Middle frontal gyrus (tissue), 1 donor: ENCODE measurements around the gene RUNX2.
"Not testable (repeated sequence)": the region's sequence is repeated elsewhere in the genome, so short reads cannot be mapped to it uniquely, and the experiment has no call there.

Experiments
- DNase-seq: peaks from one replicate; pipeline ENCODE4 v3.0.0-alpha.2; 2015; ENCODE audit warnings: low spot score; ENCODE audit errors: extremely low spot score

Gene RUNX2

DNA sequence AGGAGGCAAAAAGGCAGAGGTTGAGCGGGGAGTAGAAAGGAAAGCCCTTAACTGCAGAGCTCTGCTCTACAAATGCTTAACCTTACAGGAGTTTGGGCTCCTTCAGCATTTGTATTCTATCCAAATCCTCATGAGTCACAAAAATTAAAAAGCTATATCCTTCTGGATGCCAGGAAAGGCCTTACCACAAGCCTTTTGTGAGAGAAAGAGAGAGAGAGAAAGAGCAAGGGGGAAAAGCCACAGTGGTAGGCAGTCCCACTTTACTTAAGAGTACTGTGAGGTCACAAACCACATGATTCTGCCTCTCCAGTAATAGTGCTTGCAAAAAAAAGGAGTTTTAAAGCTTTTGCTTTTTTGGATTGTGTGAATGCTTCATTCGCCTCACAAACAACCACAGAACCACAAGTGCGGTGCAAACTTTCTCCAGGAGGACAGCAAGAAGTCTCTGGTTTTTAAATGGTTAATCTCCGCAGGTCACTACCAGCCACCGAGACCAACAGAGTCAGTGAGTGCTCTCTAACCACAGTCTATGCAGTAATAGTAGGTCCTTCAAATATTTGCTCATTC is at the start of gene RUNX2:
Gene RUNX2, plus strand, starts transcription at position 375 of the 567 bp plus-strand sequence. CDS start 397 bp downstream, outside the sequence.
- DNase-seq, result no peak

DNA sequence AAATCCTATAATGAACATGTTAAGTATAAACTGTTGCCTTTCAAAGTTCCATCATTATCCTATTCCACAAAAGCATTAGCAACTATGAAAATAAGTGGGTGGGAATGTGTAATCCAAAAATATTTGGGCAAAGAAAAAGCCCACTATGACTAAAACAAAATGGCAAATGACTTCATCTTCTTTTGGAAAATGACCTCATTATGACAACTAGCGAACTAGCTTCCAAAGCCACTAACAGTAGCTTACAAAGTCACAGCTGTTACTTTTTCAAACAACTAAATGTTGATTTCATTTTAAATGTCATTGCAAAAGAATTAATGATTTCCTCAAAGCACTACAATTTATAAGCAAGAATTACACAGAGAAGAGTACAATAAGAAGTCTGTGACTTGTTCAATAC is 49.8 kb upstream of the RUNX2 start:
- DNase-seq, result no peak

DNA sequence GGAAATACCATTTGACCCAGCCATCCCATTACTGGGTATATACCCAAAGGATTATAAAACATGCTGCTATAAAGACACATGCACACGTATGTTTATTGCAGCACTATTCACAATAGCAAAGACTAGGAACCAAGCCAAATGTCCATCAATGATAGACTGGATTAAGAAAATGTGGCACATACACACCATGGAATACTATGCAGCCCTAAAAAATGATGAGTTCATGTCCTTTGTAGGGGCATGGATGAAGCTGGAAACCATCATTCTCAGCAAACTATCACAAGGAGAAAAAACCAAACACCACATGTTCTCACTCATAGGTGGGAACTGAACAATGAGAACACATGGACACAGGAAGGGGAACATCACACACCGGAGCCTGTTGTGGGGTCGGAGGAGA is 41.4 kb upstream of the RUNX2 start:
- DNase-seq, result not testable (repeated sequence)

DNA sequence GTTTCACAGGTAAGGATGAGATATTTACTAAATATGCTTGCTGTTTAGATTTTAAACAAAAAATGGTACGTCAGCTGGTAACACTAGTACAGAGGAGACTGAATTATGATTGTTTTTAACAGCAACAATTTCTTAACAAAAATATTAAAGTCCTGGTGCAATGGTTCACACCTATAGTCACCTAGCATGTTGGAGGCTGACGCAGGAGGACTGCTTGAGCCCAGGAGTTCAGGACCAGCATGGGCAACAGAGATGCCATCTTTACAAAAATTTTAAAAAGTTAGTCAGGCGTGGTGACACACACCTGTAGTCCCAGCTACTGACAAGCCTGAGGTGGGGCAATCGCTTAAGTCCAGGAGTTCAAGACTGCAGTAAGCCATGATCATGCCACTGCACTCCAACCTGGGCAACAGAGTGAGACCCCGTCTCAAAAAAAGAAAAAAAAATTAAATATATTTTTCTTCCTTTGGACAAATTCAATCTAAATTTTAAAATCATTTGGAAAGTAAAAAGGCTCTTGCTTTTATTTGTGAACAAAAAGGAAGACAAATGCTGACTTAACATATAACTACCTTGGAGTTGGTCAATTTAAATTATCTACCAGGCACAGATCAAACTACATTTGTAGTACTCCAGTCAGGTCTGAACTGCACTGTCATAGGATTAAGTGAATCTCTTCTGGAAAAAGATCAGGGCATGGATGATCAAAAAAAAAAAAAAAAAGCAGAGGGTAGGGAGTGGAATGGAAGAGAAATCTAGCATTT is 38.2 kb upstream of the RUNX2 start:
- no peak for DNase-seq

DNA sequence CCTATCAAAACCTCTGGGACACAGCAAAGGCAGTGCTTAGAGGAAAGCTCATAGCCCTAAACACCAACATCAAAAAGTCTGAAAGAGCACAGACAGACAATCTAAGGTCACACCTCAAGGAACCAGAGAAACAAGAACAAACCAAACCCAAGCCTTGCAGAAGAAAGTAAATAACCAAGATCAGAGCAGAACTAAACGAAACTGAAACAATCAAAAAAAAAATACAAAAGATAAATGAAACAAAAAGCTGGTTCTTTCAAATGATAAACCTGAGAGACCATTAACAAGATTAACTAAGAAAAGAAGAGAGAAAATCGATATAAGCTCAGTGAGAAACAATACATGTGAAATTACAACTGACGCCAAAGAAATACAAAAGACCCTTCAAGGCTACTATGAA is 34.8 kb upstream of the RUNX2 start:
- DNase-seq, result no peak

DNA sequence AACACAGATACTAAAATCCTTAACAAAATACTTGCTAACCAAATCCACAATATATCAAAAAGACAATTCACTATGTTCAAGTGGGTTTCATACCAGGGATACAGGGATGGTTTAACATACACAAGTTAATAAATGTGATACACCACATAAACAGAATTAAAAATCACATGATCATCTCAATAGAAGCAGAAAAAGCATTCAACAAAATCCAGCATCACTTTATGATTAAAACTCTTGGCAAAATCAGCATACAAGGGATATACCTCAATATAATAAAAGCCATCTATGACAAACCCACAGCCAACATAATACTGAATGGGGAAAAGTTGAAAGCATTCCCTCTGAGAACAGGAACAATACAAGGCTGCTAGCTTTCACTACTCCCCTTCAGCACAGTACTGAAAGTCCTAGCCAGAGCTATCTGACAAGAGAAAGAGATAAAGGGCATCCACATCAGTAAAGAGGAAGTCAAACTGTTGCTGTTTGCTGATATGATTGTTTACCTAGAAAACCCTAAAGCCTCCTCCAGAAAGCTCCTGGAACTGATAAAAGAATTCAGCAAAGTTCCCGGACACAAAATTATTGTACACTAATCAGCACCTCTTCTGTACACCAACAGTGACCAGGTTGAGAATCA is 33.9 kb upstream of the RUNX2 start:
- not testable (repeated sequence) for DNase-seq

DNA sequence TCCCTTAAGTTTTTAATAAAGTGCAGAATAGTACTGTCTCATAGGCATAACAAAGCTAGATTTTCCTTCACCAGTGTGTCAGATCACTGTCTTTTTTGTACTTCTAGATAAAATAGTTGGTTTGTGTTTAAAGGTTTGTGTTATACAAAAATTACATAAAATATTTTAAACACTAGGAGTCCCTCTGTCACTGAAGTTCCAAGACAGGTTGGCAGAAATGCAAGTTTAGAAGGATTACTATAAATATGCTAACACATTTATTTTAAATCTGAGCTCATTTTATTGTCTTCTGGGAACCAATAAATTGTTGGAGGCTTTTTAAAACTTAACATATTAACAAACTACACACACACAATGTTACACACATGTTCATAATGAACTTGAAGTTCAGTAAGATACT is 30.8 kb upstream of the RUNX2 start:
- DNase-seq, result no peak

DNA sequence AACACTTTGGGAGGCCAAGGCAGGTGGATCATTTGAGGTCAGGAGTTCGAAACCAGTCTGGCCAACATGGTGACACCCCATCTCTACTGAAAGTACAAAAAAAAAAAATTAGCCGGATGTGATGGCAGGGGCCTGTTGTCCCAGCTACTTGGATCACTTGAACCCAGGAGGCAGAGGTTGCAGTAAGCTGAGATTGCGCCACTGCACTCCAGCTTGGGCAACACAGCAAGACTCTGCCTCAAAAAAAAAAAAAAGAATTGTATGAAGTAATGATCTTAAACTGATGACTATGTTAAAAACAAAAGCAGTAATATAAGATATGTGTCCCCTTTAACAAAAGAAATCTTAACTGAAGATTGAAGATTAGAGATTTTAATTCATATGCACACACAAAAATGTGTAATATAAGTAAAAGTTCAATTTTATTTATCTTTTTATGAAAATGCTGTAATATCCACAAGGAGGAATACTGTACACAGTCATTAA is 29.0 kb upstream of the RUNX2 start:
- no peak for DNase-seq

DNA sequence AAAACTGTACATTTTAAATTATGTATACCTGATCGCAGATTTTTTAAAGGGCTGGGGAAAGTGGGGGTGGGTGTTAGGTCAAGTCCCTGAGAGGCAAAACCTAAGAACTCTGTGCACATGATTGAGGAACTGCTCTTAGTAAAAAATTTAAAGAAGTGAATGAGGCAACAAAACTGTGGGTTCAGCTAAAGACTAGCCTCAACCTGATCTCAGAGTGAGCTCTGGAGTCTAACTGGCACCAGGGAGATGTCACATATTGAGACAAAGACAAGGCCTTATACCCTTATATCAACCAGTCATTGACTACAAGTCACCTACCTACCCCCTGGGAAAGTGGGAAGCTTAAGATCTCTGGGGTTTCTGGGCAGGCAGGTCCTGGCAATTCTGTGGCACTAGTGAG is 27.4 kb upstream of the RUNX2 start:
- no peak for DNase-seq

DNA sequence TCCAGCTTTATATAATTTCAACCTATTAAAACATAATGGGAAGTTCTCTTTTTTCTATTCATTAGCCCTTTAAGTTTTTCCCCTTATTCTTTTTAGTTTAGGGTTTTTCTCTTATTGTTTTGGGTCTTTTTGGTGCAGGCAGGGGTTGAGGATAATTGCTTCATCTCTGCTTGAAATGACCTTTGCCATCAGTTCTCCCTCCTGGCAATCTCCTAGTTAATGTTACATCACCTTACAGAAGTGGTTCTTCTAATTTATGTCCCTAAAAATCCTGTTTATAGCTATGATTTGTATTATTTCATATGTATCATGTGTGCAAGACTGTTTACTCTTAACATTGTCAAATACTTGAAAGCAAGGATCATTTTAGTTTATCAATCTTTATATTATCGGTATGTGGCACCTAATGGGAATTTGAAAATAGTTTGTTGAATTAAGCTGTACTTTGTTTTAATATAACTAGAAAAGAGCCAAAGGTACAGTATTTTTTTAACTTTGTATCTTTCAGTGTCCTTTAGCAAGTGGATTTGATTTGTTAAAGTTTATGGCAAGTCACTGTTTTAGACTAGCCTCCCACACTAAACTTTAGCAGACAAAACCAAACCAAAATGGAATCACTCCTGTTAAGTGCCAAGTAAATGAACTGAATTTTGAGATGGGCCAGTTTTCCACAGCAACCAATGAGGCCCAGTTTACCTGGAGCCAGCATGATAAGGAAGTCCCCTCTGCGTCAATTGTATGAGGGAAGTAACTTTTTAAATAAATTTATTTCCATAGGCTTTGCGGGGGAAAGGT is 26.6 kb upstream of the RUNX2 start:
- no peak for DNase-seq

DNA sequence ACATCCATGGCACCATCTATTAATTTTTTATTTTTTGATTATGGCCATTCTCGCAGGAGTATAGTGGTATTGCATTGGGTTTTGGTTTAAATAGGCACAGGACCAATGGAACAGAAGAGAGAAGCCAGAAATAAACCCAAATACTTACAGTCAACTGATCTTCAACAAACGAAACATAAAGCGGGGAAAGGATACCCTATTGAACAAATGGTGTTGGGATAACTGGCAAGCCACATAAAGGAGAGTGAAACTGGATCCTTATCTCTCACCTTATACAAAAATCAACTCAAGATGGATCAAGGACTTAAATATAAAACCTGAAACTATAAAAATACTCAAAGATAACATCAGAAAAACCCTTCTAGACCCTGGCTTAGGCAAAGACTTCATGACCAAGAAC is 25.3 kb upstream of the RUNX2 start:
- DNase-seq, result no peak

DNA sequence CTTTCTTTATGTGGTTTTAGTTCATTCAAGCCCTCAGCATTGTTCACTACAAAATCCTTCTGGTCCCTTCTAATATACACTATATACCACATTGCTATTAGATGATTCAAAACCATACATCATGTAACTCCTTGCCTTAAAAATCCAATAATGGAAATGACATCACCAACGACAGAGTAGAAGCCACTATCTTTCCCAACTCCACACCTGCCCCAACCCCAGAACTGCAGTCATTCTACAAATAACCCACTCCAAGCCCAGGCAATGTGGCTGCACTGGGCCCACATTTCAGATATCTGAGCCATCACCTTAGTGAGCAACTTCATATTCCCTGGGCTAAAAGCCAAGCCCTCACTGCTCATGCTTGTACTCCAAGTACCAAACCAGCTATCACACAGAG is 22.6 kb upstream of the RUNX2 start:
- no peak for DNase-seq

DNA sequence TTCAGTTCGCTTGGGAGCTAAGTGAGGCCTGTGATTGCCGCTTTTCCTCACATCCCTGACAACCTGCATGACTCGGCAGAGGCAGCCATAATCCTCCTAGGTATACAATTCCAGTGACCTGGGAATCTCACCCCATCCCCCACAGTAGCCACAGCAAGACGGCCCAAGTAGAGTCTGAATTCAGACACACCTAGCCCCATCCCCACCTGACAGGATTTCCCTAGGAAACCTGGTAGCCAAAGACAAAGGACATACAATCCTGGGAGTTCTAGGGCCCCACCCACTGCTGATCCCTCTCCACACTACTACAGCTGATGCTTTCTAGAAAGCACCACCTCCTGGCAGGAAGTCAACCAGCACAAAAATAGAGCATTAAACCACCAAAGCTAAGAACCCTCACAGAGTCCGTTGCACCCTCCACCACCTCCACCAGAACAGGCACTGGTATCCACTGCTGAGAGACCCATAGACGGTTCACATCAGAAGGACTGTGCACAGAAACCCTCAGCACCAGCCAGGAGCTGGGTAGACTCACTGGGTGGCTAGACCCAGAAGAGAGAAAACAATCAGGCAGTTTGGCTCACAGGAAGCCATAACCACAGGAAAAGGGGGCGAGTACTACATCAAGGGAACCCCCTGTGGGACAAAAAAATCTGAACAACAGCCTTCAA is 17.9 kb upstream of the RUNX2 start:
- DNase-seq, result no peak

DNA sequence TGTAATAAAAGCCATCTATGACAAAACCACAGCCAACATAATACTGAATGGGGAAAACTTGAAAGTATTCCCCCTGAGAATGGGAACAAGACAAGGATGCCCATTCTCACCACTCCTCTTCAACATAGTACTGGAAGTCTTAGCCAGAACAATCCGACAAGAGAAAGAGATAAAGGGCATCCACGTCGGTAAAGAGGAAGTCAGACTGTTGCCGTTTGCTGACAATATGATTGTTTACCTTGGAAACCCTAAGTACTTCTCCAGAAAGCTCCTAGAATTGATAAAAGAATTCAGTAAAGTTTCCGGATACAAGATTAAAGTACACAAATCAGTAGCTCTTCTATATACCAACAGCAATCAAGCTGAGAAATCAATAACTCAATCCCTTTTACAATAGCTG is 14.0 kb upstream of the RUNX2 start:
- DNase-seq, result no peak

DNA sequence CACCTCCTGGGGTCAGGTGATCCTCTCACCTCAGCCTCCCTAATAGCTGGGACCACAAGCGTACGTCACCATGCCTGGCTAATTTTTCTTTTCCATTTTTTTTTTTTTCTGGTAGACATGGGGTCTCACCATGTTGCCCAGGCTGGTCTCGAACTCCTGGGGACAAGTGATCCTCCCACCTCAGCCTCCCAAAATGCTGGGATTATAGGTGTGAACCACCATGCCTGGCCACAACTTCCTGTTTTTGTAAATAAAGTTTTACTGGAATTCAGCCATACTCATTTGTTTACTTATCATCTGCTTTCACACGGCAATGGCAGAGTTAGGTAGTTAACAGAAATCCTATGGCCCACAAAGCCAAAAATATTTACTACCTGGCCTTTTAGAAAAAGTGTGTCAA is 7.8 kb upstream of the RUNX2 start:
- no peak for DNase-seq

DNA sequence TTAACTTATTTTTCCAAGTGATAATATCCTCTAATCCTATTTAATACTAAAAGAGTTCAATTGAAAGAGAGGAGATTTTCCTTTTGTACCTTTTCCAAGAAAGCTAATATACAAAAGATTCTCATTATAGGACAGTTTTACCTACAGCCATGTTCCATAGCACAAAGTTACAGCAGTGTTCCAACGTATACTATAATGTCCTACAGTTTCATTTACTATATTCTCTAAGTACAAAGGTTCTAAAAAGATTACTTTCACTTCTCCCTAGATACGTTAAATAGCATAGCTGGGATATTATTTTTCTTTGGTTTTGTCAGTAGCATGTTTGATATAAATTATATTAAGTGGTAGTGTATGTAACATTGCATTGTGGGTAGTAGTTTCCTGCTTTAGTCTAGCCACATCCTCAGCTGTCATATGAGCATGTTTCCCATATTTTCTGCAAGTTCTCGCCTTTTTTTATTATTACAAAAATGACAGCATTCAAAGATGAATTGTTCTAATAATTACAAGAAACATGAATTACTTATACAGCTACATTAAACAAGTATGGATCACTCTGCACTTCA is 4.4 kb upstream of the RUNX2 start:
- DNase-seq, result no peak

DNA sequence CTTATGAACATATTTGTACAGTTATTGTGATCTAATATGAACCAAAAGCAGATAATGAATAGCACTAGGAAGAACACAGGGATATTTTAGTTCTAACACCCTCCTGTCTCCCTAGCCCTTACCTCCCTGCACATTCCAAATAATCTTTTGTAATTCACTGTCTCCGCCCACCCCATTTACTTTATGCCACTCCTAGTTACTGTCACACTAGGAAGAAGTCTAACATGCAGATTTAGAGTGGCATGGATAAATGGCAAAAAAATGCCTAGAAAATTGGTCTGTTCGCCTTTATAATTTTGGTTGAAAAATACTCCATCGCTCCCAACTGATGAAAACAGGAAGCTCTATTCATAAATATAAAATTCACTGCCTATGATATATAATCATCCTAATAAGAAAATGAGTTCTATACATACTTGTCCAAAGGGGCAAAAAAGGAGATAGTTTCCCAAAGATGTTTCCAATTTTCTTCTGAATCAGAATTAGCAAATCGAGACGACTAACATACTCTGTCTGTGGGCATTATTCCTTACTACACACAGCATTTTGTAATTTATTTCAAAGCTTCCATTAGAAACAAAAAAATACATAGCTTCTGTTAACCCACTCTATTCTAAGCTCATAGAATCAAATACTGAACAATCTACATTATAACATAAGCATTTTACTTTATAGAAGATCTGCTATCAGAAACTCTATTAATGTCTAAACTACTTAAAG is 1.3 kb upstream of the RUNX2 start:
- no peak for DNase-seq

DNA sequence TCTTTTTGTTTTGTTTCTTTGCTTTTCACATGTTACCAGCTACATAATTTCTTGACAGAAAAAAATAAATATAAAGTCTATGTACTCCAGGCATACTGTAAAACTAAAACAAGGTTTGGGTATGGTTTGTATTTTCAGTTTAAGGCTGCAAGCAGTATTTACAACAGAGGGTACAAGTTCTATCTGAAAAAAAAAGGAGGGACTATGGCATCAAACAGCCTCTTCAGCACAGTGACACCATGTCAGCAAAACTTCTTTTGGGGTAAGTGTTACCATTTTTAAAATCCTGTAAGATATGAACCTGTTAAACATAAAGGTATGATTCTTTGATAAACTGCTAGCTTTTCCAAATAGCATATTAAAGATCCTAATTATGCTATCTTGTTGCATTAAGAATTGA is 393 bp downstream of the RUNX2 start:
- no peak for DNase-seq

DNA sequence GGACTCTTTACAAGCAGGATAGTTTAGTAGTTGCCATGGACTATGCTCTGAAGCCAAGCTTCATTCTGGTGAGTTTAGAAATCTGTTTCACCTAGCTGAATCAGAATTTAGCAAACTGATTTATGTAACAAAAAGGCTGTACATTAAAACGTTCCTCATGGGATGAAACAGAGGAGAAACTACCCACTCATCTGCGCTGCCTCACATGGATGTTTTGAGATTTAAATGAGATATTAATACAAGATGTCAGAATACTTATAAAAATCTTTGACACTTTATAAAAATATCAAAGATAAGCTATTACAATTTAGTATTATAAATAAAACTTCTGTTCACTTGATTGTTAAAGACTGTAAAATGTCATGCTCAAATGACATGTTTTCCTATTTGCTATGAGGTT is 16.8 kb downstream of the RUNX2 start:
- DNase-seq, result no peak

DNA sequence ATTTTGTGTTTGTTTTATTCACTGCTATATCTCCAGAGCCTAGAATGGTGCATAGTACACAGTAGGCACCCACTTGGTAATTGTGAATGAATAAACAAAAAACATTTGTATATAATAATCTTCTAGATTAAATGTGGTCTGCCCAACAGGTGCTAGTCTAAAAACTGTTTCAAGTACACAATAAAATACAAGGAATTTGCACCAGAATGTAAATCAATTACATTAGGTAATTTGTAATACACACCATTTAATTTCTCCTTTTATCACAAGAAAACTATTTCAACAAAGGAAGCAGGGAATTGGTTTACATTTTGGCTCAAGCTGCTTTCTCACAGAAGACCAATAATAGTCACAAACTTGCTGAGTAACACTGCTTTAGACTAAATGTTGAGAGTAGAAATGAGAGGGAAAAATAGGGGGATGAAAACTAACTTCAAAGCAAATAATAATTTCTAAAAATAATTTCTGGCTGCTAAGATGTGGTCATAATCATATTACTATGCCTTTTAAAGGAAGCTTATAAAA is 22.1 kb downstream of the RUNX2 start:
- DNase-seq, result no peak
